ENCODE results near the gene BPIFB1. TPM values are rescaled to one million over a fixed set of nuclear protein-coding genes. Genes with fewer than 3 reads are reported as not detected.

Gene BPIFB1
- total RNA-seq, 2 donors from 2014 or later, result not detected

DNA sequence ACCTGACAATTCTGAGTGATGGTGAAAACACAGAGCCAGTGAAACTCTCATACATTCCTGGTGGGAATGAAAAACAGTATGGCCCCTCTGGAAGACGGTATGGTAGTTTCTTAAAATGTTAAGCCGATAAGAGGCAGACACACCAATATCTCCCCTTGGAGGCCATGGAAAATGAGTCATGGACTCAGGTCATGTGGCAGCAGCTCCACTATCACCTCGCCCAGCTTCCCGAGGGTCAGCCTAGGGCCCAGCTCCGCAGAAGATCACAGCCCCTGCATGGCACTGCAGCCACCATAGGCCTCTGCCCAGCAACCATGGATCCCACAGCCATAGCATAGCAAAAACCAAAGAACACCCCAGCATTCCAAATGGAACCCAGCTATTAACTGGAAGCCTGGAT is 25.8 kb upstream of the BPIFB1 start:
- H3K36me3 ChIP-seq, result no peaks in the 10 kb centered on the region
- H3K27ac ChIP-seq, result no peak overlapping the region
- no peaks in the 10 kb centered on the region for H3K9me3 ChIP-seq
- ATAC-seq (ENCODE audit: insufficient number of reproducible peaks, low FRiP score, low read depth) (no peak), DNase-seq (ENCODE audit: low spot score) (no peak)
- no peak overlapping the region for H3K4me3 ChIP-seq
- H3K4me1 ChIP-seq (ENCODE audit: control insufficient read depth in 1 of 2, low read depth in 2 of 2), result no peaks in the 10 kb centered on the region
- no peaks in the 10 kb centered on the region for H3K27me3 ChIP-seq (replicated peaks; ENCODE audit: insufficient read depth)
- TF ChIP-seq, protein P1, sequence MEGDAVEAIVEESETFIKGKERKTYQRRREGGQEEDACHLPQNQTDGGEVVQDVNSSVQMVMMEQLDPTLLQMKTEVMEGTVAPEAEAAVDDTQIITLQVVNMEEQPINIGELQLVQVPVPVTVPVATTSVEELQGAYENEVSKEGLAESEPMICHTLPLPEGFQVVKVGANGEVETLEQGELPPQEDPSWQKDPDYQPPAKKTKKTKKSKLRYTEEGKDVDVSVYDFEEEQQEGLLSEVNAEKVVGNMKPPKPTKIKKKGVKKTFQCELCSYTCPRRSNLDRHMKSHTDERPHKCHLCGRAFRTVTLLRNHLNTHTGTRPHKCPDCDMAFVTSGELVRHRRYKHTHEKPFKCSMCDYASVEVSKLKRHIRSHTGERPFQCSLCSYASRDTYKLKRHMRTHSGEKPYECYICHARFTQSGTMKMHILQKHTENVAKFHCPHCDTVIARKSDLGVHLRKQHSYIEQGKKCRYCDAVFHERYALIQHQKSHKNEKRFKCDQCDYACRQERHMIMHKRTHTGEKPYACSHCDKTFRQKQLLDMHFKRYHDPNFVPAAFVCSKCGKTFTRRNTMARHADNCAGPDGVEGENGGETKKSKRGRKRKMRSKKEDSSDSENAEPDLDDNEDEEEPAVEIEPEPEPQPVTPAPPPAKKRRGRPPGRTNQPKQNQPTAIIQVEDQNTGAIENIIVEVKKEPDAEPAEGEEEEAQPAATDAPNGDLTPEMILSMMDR (IDR thresholded peaks at IDR 0.05), result no peak

GRCh38 chr20:33259371-33259770 is 23.6 kb upstream of the BPIFB1 start:
- DNase-seq (ENCODE audit: low spot score), result no peak
- ATAC-seq (ENCODE audit: insufficient number of reproducible peaks, low FRiP score, low read depth), result no peak

DNA sequence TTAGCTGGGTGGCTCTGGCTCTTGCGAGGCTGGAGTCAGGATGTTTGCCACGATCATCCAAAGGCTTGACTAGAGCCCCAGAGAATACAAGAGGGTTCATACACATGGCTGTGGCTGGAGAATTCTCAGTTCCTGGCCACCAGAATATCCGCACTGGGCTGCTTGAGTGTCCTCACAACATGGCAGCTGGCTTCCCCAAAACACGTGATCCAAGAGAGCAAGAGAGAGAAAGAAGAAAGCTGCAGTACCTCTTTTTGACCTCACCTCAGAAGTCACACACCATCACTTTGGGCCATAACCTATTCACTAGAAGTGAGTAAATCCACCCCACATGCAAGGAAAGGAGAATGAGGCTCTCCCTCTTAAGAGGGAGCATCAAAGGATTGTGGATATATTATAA is 21.5 kb upstream of the BPIFB1 start:
- no peak overlapping the region for H3K4me3 ChIP-seq

More at GRCh38 chr20:33259371-33259770, 23.6 kb upstream of the BPIFB1 start:
- TF ChIP-seq, protein P1 (IDR thresholded peaks at IDR 0.05), result no peak
- Histone ChIP-seq H3K9me3 (no peaks in the 10 kb centered on the region), H3K27me3 (replicated peaks; ENCODE audit: insufficient read depth) (no peaks in the 10 kb centered on the region), H3K27ac (no peak overlapping the region), H3K4me3 (no peak overlapping the region), H3K4me1 (ENCODE audit: control insufficient read depth in 1 of 2, low read depth in 2 of 2) (no peaks in the 10 kb centered on the region), H3K36me3 (no peaks in the 10 kb centered on the region)

DNA sequence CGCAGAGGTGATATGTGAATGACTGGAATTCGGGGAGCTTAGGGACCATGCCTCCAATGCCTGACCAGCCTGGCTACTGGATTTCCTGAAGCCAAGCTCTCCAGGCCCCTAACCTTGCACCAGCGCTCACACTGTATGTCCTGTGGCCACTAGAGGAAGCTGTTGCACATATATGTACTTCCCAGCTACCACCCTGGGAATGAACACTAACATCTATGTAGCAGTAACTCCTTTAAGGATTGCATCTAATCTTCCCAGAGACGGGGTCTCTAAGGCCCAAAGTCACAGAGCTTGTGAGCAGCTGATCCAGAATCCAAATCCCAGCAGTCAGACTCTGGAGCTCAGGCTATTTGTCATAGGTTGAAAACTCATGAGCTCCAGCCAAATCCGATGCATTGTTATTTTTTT is 20.4 kb upstream of the BPIFB1 start:
- Histone ChIP-seq H3K4me1 (ENCODE audit: control insufficient read depth in 1 of 2, low read depth in 2 of 2) (no peaks in the 10 kb centered on the region), H3K27ac (no peak overlapping the region), H3K9me3 (no peaks in the 10 kb centered on the region), H3K36me3 (no peaks in the 10 kb centered on the region), H3K27me3 (replicated peaks; ENCODE audit: insufficient read depth) (no peaks in the 10 kb centered on the region), H3K4me3 (no peak overlapping the region)
- no peak for DNase-seq (ENCODE audit: low spot score)
- no peak for ATAC-seq (ENCODE audit: insufficient number of reproducible peaks, low FRiP score, low read depth)
- TF ChIP-seq, protein P1 (IDR thresholded peaks at IDR 0.05), result no peak

More for the DNA sequence above, 21.5 kb upstream of the BPIFB1 start:
- DNase-seq (ENCODE audit: low spot score), result no peak
- Histone ChIP-seq H3K27me3 (replicated peaks; ENCODE audit: insufficient read depth) (no peaks in the 10 kb centered on the region), H3K9me3 (no peaks in the 10 kb centered on the region), H3K36me3 (no peaks in the 10 kb centered on the region), H3K4me1 (ENCODE audit: control insufficient read depth in 1 of 2, low read depth in 2 of 2) (no peaks in the 10 kb centered on the region), H3K27ac (no peak overlapping the region)
- ATAC-seq (ENCODE audit: insufficient number of reproducible peaks, low FRiP score, low read depth), result no peak
- TF ChIP-seq, protein P1 (IDR thresholded peaks at IDR 0.05), result no peak

DNA sequence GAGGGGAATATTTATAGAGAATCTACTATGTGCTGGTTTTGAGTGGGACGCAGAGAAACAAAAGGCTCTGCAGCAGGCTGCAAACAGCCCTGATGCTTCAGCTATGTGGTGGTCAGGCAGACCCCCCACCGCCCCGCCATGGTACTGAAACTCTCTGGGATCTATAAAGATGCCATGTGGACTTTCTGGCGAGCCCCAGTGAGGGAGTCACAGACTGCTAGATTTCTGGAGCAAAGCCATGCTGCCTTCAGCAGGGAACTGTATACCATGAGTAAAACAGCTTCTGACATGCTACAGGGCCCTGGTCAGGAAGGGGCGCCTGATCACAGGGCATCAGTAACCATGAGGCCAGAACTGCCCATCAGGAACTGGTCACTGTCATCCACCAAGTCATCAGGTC is 19.2 kb upstream of the BPIFB1 start:
- TF ChIP-seq, protein P1 (IDR thresholded peaks at IDR 0.05), result no peak
- Histone ChIP-seq H3K36me3 (no peaks in the 10 kb centered on the region), H3K4me3 (no peak overlapping the region), H3K4me1 (ENCODE audit: control insufficient read depth in 1 of 2, low read depth in 2 of 2) (no peaks in the 10 kb centered on the region), H3K27ac (no peak overlapping the region), H3K27me3 (replicated peaks; ENCODE audit: insufficient read depth) (no peaks in the 10 kb centered on the region), H3K9me3 (no peaks in the 10 kb centered on the region)
- ATAC-seq (ENCODE audit: insufficient number of reproducible peaks, low FRiP score, low read depth) (no peak), DNase-seq (ENCODE audit: low spot score) (no peak)
